IMR-90 (cell line): ENCODE results near the gene SERTAD4. TPM values are rescaled to one million over a fixed set of nuclear protein-coding genes. Genes with fewer than 3 reads are reported as not detected.

ENCODE experiments used
- ATAC-seq: fragments of 200-7000 bp; cut with Tn5 transposase; 2 replicates; pipeline ENCODE4 v1.9.1; 2020; ENCODE audit warnings: low read depth, mild to moderate bottlenecking, moderate library complexity
- BruUV-seq: library from RNA; stranded (reverse); fragments of 400-500 nt; replicated peaks from 2 replicates; lab custom pipeline; 2021; lab: Mats Ljungman, UMichigan
- CTCF ChIA-PET: fragments of 300-600 bp; formaldehyde crosslinking; extraction: SDS; loops from one replicate; lab custom pipeline; 2021; ENCODE audit warnings: antibody characterized with exemption; lab: Yijun Ruan, JAX
- POLR2A ChIA-PET: fragments of 300-600 bp; sonication (Branson Sonifier 250); formaldehyde crosslinking; loops from one replicate; lab custom pipeline; 2022; ENCODE audit warnings: antibody characterized with exemption; ENCODE audit not compliant: unreplicated experiment; lab: Charles Lee
- DNase-seq: peaks from one replicate; pipeline ENCODE4 v3.0.0; 2013
- H2AFZ ChIP-seq: replicated peaks from 2 replicates; pipeline ENCODE3; 2013; ENCODE audit warnings: low read length, mild to moderate bottlenecking; ENCODE audit not compliant: poor library complexity
- H2AK5ac ChIP-seq: 2 replicates; pipeline ENCODE4 v1.6.1; 2013; ENCODE audit warnings: low read depth, low read length, inconsistent platforms
- H2AK9ac ChIP-seq: replicated peaks from 2 replicates; pipeline ENCODE3; 2013; ENCODE audit warnings: mild to moderate bottlenecking, low read depth, low read length, moderate library complexity; ENCODE audit not compliant: poor library complexity
- H2BK120ac ChIP-seq: 2 replicates; pipeline ENCODE4 v1.6.1; 2013; ENCODE audit warnings: low read depth, low read length, inconsistent platforms
- H2BK15ac ChIP-seq: 3 replicates; pipeline ENCODE4 v1.6.1; 2013; ENCODE audit warnings: low read depth, low read length, inconsistent platforms
- H2BK20ac ChIP-seq: 2 replicates; pipeline ENCODE4 v1.6.1; 2013; ENCODE audit warnings: low read depth, mild to moderate bottlenecking, inconsistent platforms, low read length, moderate library complexity
- H2BK5ac ChIP-seq: 2 replicates; pipeline ENCODE4 v1.6.1; 2013; ENCODE audit warnings: mild to moderate bottlenecking, low read depth, low read length, inconsistent platforms; ENCODE audit not compliant: poor library complexity, severe bottlenecking
- H3K14ac ChIP-seq: replicated peaks from 2 replicates; pipeline ENCODE4 v1.6.1; 2013; ENCODE audit warnings: low read depth, low read length, inconsistent platforms
- H3K18ac ChIP-seq: 2 replicates; pipeline ENCODE4 v1.6.1; 2013; ENCODE audit warnings: low read depth, low read length, control low read depth
- H3K23ac ChIP-seq: 2 replicates; pipeline ENCODE4 v1.6.1; 2013; ENCODE audit warnings: low read depth, low read length, inconsistent platforms
- H3K27ac ChIP-seq: 2 replicates; pipeline ENCODE4 v1.5.1; 2013; ENCODE audit warnings: mild to moderate bottlenecking, control low read depth, low read length; ENCODE audit not compliant: insufficient read depth
- H3K27me3 ChIP-seq: 2 replicates; pipeline ENCODE4 v1.6.1; 2013; ENCODE audit warnings: low read length; ENCODE audit not compliant: control insufficient read depth, insufficient read depth
- H3K36me3 ChIP-seq: 2 replicates; pipeline ENCODE4 v1.6.1; 2013; ENCODE audit warnings: low read length, mixed read lengths; ENCODE audit not compliant: control insufficient read depth, insufficient read depth
- H3K4ac ChIP-seq: 2 replicates; pipeline ENCODE4 v1.6.1; 2013; ENCODE audit warnings: low read depth, low read length, inconsistent platforms
- H3K4me1 ChIP-seq: 2 replicates; pipeline ENCODE4 v1.6.1; 2013; ENCODE audit warnings: low read length, mixed read lengths; ENCODE audit not compliant: control insufficient read depth, insufficient read depth
- H3K4me2 ChIP-seq: 2 replicates; pipeline ENCODE4 v1.6.1; 2013; ENCODE audit warnings: low read depth, mild to moderate bottlenecking, control low read depth, low read length, moderate library complexity
- H3K4me3 ChIP-seq: 2 replicates; pipeline ENCODE4 v1.5.1; 2013; ENCODE audit warnings: low read depth, mild to moderate bottlenecking, control low read depth, low read length, moderate library complexity; ENCODE audit not compliant: insufficient read depth
- H3K56ac ChIP-seq: 2 replicates; pipeline ENCODE4 v1.6.1; 2013; ENCODE audit warnings: low read length, inconsistent platforms; ENCODE audit not compliant: insufficient read depth; ENCODE audit errors: extremely low read depth
- H3K79me1 ChIP-seq, 2 experiments: 2 replicates each; pipeline ENCODE4 v1.6.1; 2013; ENCODE audit warnings: low read length in 2 of 2, inconsistent platforms in 1 of 2, low read depth in 1 of 2
- H3K9ac ChIP-seq: 2 replicates; pipeline ENCODE4 v1.6.1; 2013; ENCODE audit warnings: low read depth, low read length, control low read depth
- H3K9me1 ChIP-seq: 2 replicates; pipeline ENCODE4 v1.6.1; 2013; ENCODE audit warnings: low read length, inconsistent platforms; ENCODE audit not compliant: insufficient read depth
- H3K9me3 ChIP-seq: 2 replicates; pipeline ENCODE4 v1.6.1; 2013; ENCODE audit warnings: low read length; ENCODE audit not compliant: control insufficient read depth, insufficient read depth
- H4K20me1 ChIP-seq: 2 replicates; pipeline ENCODE4 v1.6.1; 2013; ENCODE audit warnings: low read length, inconsistent platforms; ENCODE audit not compliant: insufficient read depth
- H4K5ac ChIP-seq: 2 replicates; pipeline ENCODE4 v1.6.1; 2013; ENCODE audit warnings: mild to moderate bottlenecking, low read depth, low read length, control low read depth
- H4K8ac ChIP-seq, 2 experiments: 2 replicates each; pipeline ENCODE4 v1.6.1; 2013; ENCODE audit warnings: low read depth in 2 of 2, low read length in 2 of 2, control low read depth in 1 of 2, inconsistent platforms in 1 of 2
- H4K91ac ChIP-seq: 2 replicates; pipeline ENCODE4 v1.6.1; 2013; ENCODE audit warnings: low read depth, low read length, inconsistent platforms; ENCODE audit not compliant: insufficient read depth
- CHD1 ChIP-seq: IDR thresholded peaks from 2 replicates; pipeline ENCODE4 v1.6.1; 2012; ENCODE audit warnings: low read depth, low read length, improper control_type of control experiment
- ELK1 ChIP-seq: fragments of 150-350 bp; IDR thresholded peaks from 2 replicates; pipeline ENCODE4 v1.6.1; 2016; ENCODE audit warnings: low read depth, mild to moderate bottlenecking, low read length, moderate library complexity, borderline replicate concordance
- FOS ChIP-seq: fragments of 150-350 bp; IDR thresholded peaks from 2 replicates; pipeline ENCODE4 v1.6.1; 2016; ENCODE audit warnings: low read depth, low read length
- RAD21 ChIP-seq: IDR thresholded peaks from 2 replicates; pipeline ENCODE4 v1.6.1; 2012; ENCODE audit warnings: low read length, improper control_type of control experiment
- USF2 ChIP-seq: fragments of 150-350 bp; IDR thresholded peaks from 2 replicates; pipeline ENCODE4 v1.6.1; 2017; ENCODE audit warnings: mild to moderate bottlenecking, antibody characterized with exemption, low read length, low read depth
- WGBS, 2 experiments: methylation state at CpG; one replicate each; pipeline versions ENCODE4 v1.1.5 to v1.1.7; 2013; ENCODE audit warnings: missing lambda C conversion rate in 2 of 2; ENCODE audit not compliant: insufficient read length in 1 of 2; ENCODE audit errors: extremely low coverage in 2 of 2; 5-methylcytosine and 5-hydroxymethylcytosine counted together
- dilution Hi-C: fragments of 300-500 bp; cut with HindIII; formaldehyde crosslinking; loops from one replicate; pipeline ENCODE4 v1.14.3; 2018; ENCODE audit warnings: low sequenced_read_pairs; ENCODE audit not compliant: unreplicated experiment
- in situ Hi-C: fragments of 300-500 bp; cut with MboI; formaldehyde crosslinking; loops from 3 replicates; pipeline ENCODE4 v1.14.3; 2019; ENCODE audit warnings: low sequenced_read_pairs, inconsistent platforms, mixed read lengths
- intact Hi-C: fragments of 100-400 bp; cut with micrococcal nuclease; formaldehyde crosslinking; loops from 2 replicates; pipeline ENCODE4 v1.10.0; 2022
- polyA plus RNA-seq, 3 experiments: library from polyadenylated mRNA; depleted of rRNA; stranded (reverse); fragments of >200 nt; gene quantifications; 2 replicates each; pipeline ENCODE4 v1.2.3, GENCODE V29; 2012; ENCODE audit warnings: low replicate concordance in 1 of 3
- total RNA-seq: library from RNA; depleted of rRNA; stranded (reverse); fragments of >200 nt; gene quantifications from 2 replicates; pipeline ENCODE4 v1.2.3, GENCODE V29; 2012
- TF ChIP-seq, protein P1 (sequence below): conservative IDR thresholded peaks from 2 replicates; pipeline ENCODE4 v1.5.1; 2012; ENCODE audit warnings: mild to moderate bottlenecking, low read depth, low read length, improper control_type of control experiment

Gene SERTAD4
- total and polyA plus RNA-seq, 2 of the 4 experiments (the other 2 are of a cell fraction) = under 0.01 to 0.22 TPM

- dilution Hi-C loops (no loop called here), intact Hi-C loops (no loop called here), in situ Hi-C loops (no loop called here)
- no peak overlapping the region for H4K5ac ChIP-seq
- no peak overlapping the region for H3K14ac ChIP-seq
- ATAC-seq (no peak), DNase-seq (no peak)
- no peak overlapping the region for H3K9ac ChIP-seq
- H4K20me1 ChIP-seq = no peaks in the 10 kb centered on the region
- no peaks in the 10 kb centered on the region for H3K4me1 ChIP-seq
- H2BK120ac ChIP-seq = no peak overlapping the region
- no peak overlapping the region for H3K56ac ChIP-seq
- no peak overlapping the region for H2BK5ac ChIP-seq
- H3K9me1 ChIP-seq = no peaks in the 10 kb centered on the region
- TF ChIP-seq, protein P1, sequence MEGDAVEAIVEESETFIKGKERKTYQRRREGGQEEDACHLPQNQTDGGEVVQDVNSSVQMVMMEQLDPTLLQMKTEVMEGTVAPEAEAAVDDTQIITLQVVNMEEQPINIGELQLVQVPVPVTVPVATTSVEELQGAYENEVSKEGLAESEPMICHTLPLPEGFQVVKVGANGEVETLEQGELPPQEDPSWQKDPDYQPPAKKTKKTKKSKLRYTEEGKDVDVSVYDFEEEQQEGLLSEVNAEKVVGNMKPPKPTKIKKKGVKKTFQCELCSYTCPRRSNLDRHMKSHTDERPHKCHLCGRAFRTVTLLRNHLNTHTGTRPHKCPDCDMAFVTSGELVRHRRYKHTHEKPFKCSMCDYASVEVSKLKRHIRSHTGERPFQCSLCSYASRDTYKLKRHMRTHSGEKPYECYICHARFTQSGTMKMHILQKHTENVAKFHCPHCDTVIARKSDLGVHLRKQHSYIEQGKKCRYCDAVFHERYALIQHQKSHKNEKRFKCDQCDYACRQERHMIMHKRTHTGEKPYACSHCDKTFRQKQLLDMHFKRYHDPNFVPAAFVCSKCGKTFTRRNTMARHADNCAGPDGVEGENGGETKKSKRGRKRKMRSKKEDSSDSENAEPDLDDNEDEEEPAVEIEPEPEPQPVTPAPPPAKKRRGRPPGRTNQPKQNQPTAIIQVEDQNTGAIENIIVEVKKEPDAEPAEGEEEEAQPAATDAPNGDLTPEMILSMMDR = no peak
- no peak for TF ChIP-seq USF2
- no peak for TF ChIP-seq FOS
- no peak for TF ChIP-seq ELK1
- TF ChIP-seq RAD21 = no peak
- TF ChIP-seq CHD1 = no peak
- H2BK15ac ChIP-seq = no peak overlapping the region
- CTCF ChIA-PET = interaction anchor here (0.7 kb wide), 1 partner anchor 48 kb away, joined by 3 read pairs; no protein-coding TSS in a partner anchor
- H3K27ac ChIP-seq = no peak overlapping the region
- no peak overlapping the region for H3K4me3 ChIP-seq
- no CpG with 5 or more reads among the region's 8 CpGs for WGBS, 2 experiments
- H2AFZ ChIP-seq = no peak overlapping the region
- H2AK5ac ChIP-seq = no peak overlapping the region
- no peaks in the 10 kb centered on the region for H3K79me1 ChIP-seq
- no peaks in the 10 kb centered on the region for H3K9me3 ChIP-seq
- H3K4me2 ChIP-seq = no peak overlapping the region
- no peak overlapping the region for H2BK20ac ChIP-seq
- POLR2A ChIA-PET = no interaction called here
- H2AK9ac ChIP-seq = no peak overlapping the region
- no peak overlapping the region for H4K91ac ChIP-seq
- H3K27me3 ChIP-seq = no peaks in the 10 kb centered on the region
- no TSS peak for BruUV-seq
- H3K4ac ChIP-seq = no peak overlapping the region
- H3K18ac ChIP-seq = no peak overlapping the region
- no peaks in the 10 kb centered on the region for H3K36me3 ChIP-seq
- no peak overlapping the region for H4K8ac ChIP-seq
- no peak overlapping the region for H3K23ac ChIP-seq
Observed at GRCh38 chr1:210213335-210213734, 19.3 kb upstream of the SERTAD4 start.
